ENCODE results near the gene FBN2.

DNA sequence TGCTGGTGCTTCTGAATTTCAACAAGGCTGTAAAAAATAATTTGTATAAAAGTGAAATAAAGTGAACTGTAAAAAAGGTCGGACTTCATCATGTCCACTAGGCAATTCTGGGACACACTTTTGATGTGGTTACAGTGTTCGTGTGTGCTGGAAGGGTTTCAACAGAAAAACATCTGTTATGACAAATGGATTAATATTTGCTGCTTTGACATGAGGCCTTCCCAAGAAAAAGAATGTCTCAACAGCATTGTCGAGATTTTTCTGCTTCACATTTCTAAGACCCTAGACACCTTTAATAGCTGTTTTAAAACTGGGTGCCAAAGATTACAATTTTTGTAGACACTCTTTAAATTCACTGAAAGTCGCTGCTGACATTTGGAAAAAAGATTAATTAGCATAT, 237.9 kb downstream of the FBN2 start:
- TF ChIP-seq, protein P1, sequence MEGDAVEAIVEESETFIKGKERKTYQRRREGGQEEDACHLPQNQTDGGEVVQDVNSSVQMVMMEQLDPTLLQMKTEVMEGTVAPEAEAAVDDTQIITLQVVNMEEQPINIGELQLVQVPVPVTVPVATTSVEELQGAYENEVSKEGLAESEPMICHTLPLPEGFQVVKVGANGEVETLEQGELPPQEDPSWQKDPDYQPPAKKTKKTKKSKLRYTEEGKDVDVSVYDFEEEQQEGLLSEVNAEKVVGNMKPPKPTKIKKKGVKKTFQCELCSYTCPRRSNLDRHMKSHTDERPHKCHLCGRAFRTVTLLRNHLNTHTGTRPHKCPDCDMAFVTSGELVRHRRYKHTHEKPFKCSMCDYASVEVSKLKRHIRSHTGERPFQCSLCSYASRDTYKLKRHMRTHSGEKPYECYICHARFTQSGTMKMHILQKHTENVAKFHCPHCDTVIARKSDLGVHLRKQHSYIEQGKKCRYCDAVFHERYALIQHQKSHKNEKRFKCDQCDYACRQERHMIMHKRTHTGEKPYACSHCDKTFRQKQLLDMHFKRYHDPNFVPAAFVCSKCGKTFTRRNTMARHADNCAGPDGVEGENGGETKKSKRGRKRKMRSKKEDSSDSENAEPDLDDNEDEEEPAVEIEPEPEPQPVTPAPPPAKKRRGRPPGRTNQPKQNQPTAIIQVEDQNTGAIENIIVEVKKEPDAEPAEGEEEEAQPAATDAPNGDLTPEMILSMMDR (IDR thresholded peaks at IDR 0.05), result no peak
- no peak for TF ChIP-seq POLR2A (IDR thresholded peaks at IDR 0.05)
